HEK293 (cell line): ENCODE data around the gene EFHC1.

Experiments used
- GLIS2 ChIP-seq: fragments of 450-650 bp; formaldehyde crosslinking; IDR thresholded peaks from 2 replicates; pipeline ENCODE4 v1.5.1; 2016; ENCODE audit warnings: missing biosample characterization, missing genetic modification characterization
- KLF7 ChIP-seq: fragments of 450-650 bp; formaldehyde crosslinking; IDR thresholded peaks from 2 replicates; pipeline ENCODE4 v1.5.1; 2016; ENCODE audit warnings: missing biosample characterization, missing genetic modification characterization, borderline replicate concordance
- SCRT1 ChIP-seq: fragments of 450-650 bp; formaldehyde crosslinking; IDR thresholded peaks from 2 replicates; pipeline ENCODE4 v1.5.1; 2016; ENCODE audit warnings: missing biosample characterization, missing genetic modification characterization, borderline replicate concordance
- ZNF274 ChIP-seq, 2 experiments: fragments of 200-500 bp in 1 of 2; fragments of 450-650 bp in 1 of 2; sonication (Bioruptor generic) in 1 of 2; formaldehyde crosslinking in 1 of 2; IDR thresholded peaks; 2 replicates each; pipeline versions ENCODE4 v1.5.1 to v1.6.1; 2014 to 2016; ENCODE audit warnings: borderline replicate concordance in 1 of 2, inconsistent platforms in 1 of 2, low read length in 1 of 2, missing biosample characterization in 1 of 2, missing genetic modification characterization in 1 of 2
- ZNF311 ChIP-seq: fragments of 450-650 bp; formaldehyde crosslinking; IDR thresholded peaks from 2 replicates; pipeline ENCODE4 v1.5.1; 2017; ENCODE audit warnings: missing biosample characterization, missing genetic modification characterization, borderline replicate concordance
- ZNF544 ChIP-seq: fragments of 450-650 bp; formaldehyde crosslinking; IDR thresholded peaks from 2 replicates; pipeline ENCODE4 v1.5.0; 2017; ENCODE audit warnings: missing biosample characterization, missing genetic modification characterization
- ZNF791 ChIP-seq: fragments of 450-650 bp; formaldehyde crosslinking; IDR thresholded peaks from 2 replicates; pipeline ENCODE4 v1.5.1; 2016; ENCODE audit warnings: missing biosample characterization, missing genetic modification characterization
- ZSCAN30 ChIP-seq: fragments of 450-650 bp; IDR thresholded peaks from 2 replicates; pipeline ENCODE4 v1.5.1; 2018; ENCODE audit warnings: missing biosample characterization, mild to moderate bottlenecking, missing genetic modification characterization, moderate library complexity
- TF ChIP-seq, protein P1 (sequence below): fragments of 450-650 bp; formaldehyde crosslinking; IDR thresholded peaks from 2 replicates; pipeline ENCODE4 v1.5.1; 2016; ENCODE audit warnings: missing biosample characterization, missing genetic modification characterization
- TF ChIP-seq, protein P2 (sequence below): fragments of 450-650 bp; formaldehyde crosslinking; optimal IDR thresholded peaks from 2 replicates; pipeline ENCODE3; 2016; ENCODE audit warnings: missing biosample characterization, mild to moderate bottlenecking, missing genetic modification characterization

DNA sequence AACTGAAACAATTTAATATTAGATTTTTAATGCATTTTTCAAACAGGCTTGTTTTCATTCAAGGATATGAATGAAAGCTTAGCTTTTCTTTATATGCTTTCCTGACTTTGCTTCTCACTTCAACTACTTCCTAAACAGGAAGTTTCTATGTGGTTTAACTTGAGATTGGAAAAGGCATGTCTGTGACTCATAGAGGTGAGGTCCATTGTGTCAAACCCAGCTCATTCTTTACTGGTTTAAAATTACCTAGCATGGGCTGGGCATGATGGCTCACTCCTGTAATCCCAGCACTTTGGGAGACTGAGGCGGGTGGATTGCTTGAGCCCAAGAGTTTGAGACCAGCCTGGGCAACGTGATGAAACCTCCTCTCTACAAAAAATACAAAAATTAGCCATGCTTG lies 34.4 kb downstream of the EFHC1 start:
- TF ChIP-seq, protein P1, sequence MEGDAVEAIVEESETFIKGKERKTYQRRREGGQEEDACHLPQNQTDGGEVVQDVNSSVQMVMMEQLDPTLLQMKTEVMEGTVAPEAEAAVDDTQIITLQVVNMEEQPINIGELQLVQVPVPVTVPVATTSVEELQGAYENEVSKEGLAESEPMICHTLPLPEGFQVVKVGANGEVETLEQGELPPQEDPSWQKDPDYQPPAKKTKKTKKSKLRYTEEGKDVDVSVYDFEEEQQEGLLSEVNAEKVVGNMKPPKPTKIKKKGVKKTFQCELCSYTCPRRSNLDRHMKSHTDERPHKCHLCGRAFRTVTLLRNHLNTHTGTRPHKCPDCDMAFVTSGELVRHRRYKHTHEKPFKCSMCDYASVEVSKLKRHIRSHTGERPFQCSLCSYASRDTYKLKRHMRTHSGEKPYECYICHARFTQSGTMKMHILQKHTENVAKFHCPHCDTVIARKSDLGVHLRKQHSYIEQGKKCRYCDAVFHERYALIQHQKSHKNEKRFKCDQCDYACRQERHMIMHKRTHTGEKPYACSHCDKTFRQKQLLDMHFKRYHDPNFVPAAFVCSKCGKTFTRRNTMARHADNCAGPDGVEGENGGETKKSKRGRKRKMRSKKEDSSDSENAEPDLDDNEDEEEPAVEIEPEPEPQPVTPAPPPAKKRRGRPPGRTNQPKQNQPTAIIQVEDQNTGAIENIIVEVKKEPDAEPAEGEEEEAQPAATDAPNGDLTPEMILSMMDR, result no peak
- TF ChIP-seq ZNF311 (tag by site-specific recombination) (no peak), SCRT1 (tag by site-specific recombination) (no peak), GLIS2 (no peak), KLF7 (no peak), ZSCAN30 (tag by site-specific recombination) (no peak), ZNF791 (tag by site-specific recombination) (no peak), ZNF544 (tag by site-specific recombination) (no peak), ZNF274 (IDR thresholded peaks at IDR 0.05; ENCODE audit: low read length) (no peak), ZNF274 (tag by site-specific recombination; IDR thresholded peaks at IDR 0.05; ENCODE audit: borderline replicate concordance) (no peak)
- TF ChIP-seq, protein P2, sequence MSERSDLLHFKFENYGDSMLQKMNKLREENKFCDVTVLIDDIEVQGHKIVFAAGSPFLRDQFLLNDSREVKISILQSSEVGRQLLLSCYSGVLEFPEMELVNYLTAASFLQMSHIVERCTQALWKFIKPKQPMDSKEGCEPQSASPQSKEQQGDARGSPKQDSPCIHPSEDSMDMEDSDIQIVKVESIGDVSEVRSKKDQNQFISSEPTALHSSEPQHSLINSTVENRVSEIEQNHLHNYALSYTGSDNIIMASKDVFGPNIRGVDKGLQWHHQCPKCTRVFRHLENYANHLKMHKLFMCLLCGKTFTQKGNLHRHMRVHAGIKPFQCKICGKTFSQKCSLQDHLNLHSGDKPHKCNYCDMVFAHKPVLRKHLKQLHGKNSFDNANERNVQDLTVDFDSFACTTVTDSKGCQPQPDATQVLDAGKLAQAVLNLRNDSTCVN, result no peak
